PC-3 (cell line): ENCODE measurements around the gene ANKZF1.

Source experiments
- CTCF ChIP-seq: fragments of 300-600 bp; sonication (generic); conservative IDR thresholded peaks from 2 replicates; pipeline ENCODE4 v1.5.1; 2017; ENCODE audit warnings: antibody characterized with exemption, low read depth, mild to moderate bottlenecking, low read length
- EZH2 ChIP-seq: fragments of 300-600 bp; sonication (generic); IDR thresholded peaks from one replicate; pipeline ENCODE4 v1.6.1; 2017; ENCODE audit warnings: antibody characterized with exemption, mild to moderate bottlenecking, low read length; ENCODE audit not compliant: unreplicated experiment

DNA sequence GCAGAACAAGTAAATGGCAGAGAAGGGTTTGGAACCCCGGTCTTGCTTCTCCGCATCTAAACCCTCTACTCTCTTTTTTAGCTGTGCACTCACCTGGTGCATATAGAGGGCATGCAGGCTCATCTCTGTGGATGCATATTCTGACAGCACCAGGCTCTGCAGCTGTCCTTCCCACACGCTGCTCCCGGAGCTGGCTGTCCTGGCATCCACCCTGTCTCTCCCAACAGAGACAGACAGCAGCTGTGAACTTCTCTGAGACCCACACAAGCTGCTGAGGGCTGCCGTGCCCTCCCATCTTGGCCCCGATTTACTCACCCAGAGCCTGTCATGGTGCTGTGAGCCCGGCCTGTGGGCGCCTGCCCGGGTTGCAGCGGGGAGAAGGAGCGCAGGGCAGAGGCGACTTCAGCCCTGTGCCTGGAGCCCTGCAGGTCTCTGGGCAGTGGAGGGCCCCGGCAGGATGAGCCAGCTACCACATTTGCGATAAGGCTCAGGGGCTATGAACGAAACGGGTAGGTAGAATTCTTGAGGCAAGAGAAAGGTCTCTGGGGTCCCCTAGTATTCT, 7.6 kb upstream of the ANKZF1 start:
- TF ChIP-seq CTCF (no peak), EZH2 (no peak)
